GM21423 (cell line): ENCODE results near the gene ACP7.
A peak's percentile ranks its signal among the peaks of the same experiment; 100 is the strongest.
"Not testable (repeated sequence)": the region's sequence is repeated elsewhere in the genome, so short reads cannot be mapped to it uniquely, and the experiment has no call there.

Experiments used
- ATAC-seq: cut with Tn5 transposase; IDR thresholded peaks from one replicate; pipeline ENCODE4 v1.9.1; 2021; ENCODE audit warnings: mild to moderate bottlenecking, moderate library complexity; ENCODE audit not compliant: unreplicated experiment

ACP7 gene

GRCh38 chr19:39104186-39104596 is 20.0 kb downstream of the ACP7 start:
- ATAC-seq, result no peak

GRCh38 chr19:39106194-39106593 is 22.0 kb downstream of the ACP7 start:
- ATAC-seq, result no peak

GRCh38 chr19:39109641-39110040 is 25.5 kb downstream of the ACP7 start:
- no peak for ATAC-seq

DNA sequence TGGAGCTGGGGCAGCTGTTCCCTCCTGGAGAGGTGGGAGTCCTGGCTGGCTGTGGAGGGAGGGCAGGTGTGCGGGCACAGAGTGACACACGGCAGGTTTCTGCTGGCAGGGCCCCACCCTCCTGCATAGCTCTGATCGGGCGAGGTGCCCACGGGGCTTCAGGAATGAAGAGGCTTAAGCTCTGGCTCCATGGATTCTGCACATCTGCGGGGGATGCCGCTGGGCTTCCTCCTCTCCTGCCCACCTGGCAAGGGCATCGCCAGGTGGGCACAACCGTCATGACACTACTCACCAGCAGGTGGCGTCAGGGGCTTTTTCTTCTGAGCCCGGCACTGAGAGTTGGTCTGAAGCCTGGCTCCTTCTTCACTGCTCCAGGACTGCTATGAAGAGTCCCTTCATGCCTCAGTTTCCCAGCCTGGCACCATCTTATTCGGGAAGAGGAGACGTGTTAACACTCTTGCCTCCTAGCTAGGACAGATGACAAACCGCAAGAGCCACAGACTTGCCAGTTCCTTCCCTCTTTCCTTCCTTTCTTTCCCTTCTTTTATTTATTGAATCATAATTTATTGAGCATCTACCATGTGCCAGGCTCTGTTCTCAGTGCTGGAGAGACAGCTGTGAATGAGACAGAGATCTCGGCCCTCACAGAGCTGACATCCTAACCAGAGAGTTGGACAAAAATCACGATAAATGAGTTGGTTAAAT is 26.2 kb downstream of the ACP7 start:
- ATAC-seq, result no peak

- no peak for ATAC-seq
These were observed 27.5 kb downstream of the ACP7 start for GRCh38 chr19:39111593-39112199.

DNA sequence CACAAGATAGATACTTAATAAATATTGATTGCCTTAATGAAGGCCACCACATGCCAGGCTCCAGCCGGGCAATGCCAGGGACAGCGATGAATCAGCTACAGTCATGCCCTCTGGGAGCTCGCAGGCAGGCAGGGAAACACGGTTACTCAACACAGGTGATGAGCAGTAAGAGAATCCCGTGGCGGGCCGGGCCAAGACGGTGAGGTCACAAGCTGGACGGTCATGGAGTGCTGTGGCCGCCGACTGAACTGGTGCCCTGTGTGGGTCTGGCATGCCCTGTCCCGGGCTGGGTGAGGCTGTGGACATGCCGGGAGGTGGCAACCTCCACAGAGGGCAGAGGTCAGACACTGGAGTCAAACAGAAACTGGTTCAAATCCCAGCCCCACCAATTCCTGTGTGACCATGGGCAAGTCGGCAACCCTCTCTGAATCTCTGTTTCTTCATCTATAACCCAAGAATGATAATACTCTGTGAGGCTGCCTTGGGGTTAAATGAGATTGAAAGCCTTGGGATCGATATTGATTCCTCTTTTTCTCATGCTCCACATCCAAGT is 28.2 kb downstream of the ACP7 start:
- ATAC-seq, result no peak

DNA sequence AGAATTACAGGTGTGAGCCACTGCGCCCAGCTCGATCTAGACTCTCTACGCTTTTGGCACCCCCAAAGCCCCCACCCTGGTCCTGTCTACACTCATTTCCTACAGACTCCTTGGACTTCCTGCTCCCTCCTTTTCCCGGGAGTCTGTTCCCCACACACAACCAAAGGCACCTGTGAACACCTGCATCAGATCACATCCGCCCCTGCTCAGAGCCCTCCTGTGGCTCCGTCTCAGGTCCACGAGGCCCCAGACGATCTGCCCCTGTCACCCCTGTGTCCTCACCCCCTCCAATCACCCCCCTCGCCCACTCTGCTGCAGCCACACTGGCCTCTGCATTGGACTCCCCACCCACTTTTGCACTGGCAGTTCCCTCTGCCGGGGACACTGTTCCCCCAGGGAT is 29.0 kb downstream of the ACP7 start:
- no peak for ATAC-seq

DNA sequence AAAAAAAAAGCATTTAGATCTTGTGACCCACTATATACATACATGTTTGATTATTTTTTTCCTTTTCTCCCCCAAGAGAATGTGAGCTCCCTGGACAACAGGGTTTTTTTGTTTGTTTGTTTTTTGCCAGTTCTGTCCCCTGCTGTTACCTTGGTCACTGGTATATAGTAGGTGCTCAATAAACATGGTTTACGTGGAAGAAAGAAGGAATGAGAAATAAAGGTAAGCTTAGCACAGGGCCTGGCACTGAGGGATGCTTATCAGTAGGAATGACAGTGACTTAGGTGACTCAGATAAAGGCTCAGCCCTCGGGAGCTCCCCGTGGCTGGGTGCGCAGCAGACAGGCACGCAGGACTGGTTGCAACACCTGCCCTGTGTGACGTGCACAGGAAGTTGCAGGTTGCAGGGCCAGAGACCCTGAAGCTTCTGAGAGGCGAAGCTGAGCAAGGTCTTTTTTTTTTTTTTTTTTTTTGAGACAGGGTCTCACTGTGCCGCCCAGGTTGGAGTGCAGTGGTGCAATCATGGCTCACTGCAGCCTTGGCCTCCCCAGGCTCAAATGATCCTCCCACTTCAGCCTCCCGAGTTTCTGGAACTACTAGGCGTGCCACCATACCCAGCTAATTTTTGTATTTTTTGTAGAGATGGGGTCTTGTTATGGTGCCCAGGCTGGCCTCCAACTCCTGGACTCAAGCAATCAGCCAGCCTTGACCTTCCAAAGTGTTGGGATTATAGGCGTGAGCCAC is 31.1 kb downstream of the ACP7 start:
- ATAC-seq, result no peak

GRCh38 chr19:39117023-39117422 is 32.9 kb downstream of the ACP7 start:
- not testable (repeated sequence) for ATAC-seq

DNA sequence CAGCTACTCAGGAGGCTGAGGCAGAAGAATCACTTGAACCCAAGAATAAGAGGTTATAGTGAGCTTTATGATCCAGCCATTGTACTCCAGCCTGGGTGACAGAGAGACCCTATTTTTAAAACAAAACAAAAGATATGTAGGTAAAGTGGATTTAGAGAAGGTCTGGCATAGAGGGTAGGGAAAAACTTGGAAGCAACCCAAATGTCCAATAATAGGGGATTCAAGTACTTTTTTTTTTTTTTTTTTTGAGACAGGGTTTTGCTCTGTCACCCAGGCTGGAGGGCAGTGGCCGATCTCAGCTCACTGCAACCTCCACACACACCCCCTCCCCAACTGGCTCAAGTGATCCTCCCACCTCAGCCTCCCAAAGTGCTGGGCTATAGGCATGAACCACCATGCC is 35.7 kb downstream of the ACP7 start:
- no peak for ATAC-seq

- no peak for ATAC-seq
These were observed 39.0 kb downstream of the ACP7 start for GRCh38 chr19:39122934-39123731.

GRCh38 chr19:39124136-39124764 is 40.1 kb downstream of the ACP7 start:
- no peak for ATAC-seq

DNA sequence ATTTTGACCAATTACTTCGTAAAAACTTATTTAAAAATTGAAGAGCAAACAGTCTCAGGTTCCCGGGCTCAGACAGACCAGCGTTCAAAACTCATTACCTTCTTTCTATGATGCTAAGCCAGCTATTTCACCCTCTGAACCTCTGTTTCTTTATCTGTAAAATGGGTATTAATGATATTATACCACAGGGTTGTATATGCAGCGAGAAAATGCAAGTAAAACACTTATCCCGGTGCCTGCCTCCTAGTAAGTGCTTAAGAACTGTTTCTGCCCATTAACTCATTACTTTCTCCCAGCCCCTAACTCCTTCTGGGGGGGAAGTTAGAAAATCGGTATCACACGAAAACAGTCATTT is 41.0 kb downstream of the ACP7 start:
- no peak for ATAC-seq

- ATAC-seq, result peak; percentile 93
These were observed 41.6 kb downstream of the ACP7 start, which contains the start of gene PAK4 for GRCh38 chr19:39125554-39126311. Gene PAK4 (plus strand): TSS chr19:39125786. CDS start chr19:39169554, 43,768 bp downstream.

DNA sequence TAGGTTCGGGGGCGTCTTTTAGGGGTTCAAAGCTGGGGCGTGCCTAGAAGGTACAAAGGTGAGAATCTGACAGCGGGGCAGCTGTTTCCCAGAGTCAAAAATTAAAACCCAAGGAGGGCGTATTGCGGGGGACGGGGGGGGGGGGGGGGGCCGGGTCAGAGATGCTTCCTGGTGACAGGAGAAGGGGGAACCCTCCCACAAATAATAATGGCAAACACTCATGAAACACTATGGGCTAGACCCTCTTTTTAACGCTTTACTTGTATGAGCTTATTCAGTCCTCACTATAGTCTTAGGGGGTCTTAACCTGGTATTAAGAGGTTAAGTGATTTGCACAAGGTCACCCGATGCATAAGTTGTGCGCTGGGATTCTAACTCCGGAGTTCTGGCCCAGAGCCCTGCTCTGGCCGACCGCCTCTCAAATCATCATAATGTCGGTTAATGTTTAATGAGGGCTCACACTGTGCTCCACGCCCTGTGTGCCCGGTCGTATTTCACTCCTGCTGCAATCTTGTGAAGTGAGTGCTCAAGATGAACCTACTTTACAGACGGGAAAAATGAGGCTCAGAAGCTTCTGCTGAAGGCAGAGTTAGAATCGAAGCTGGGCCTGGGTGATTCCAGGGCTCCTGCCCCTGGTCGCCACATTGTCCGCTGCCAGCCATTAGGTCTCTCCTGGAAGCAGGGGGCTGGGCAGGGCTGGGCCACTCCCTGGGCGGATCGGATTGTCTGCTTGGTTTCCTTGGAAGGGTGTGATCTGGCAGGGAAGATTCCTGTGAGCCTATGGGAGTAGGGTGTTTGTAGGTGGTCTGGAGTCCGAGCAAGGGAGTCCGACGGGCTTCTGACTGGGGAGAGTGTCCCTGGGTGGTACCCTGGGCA is 42.4 kb downstream of the ACP7 start:
- ATAC-seq, result no peak

GRCh38 chr19:39127812-39128515 is 43.8 kb downstream of the ACP7 start:
- no peak for ATAC-seq

- ATAC-seq, result no peak
These were observed 44.4 kb downstream of the ACP7 start for GRCh38 chr19:39128516-39129079.

GRCh38 chr19:39129116-39129515 is 44.9 kb downstream of the ACP7 start:
- ATAC-seq, result no peak
